Islet precursor cell (in vitro differentiated cells): Measurements from ENCODE around the gene DYNC2I2.
"Not testable (repeated sequence)": the region's sequence is repeated elsewhere in the genome, so short reads cannot be mapped to it uniquely, and the experiment has no call there.

ENCODE experiments used
- DNase-seq: peaks from one replicate; pipeline ENCODE4 v3.0.0-alpha.2; 2018

Gene DYNC2I2

DNA sequence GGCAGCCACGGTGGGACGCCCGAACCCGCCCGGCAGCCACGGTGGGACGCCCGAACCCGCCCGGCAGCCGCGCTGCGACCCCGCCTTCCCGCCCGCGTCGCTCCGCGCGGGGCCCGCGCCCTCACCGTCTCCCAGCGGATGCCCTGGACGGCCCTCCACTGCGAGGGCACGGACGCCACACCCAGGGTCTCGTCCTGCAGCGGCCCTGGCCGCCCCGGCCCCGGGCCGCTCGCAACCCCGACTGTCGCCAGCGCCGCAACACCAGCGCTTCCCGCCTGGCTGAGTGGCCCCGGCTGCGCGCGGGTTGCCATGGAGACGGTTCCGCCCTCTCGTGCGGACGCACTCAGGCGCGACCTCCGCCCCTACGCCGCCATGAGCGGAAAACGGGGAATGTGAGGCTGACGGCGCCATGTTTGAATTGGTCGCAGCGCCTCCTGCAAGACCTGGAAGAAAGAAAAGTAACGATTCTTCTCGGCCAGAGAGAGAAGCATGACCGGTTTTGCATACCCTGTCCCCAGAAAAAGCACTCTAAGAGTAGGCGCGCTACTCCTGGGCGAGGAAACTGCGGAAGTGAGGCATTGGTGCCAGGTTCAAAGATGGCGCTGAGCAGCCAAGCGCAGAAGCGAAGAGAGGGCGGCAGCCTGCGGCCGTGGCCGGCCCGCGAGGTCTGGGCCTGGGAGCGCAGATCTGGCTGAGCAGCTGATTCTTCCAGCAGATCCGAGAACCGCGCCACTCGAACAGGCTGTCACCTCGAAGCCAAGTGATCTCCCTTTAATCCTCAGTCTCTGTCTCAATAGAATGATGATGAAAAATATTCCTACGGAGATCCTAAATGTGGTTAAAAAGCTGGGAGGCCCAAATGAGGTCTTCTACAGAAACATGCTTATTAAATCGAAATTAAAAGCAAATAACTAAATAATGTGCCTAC, at the start of gene DYNC2I2:
Gene DYNC2I2, minus strand, starts transcription at position 432 of the 928 bp plus-strand sequence. Its CDS starts 121 bp downstream, at position 311.
- peak; percentile 96 for DNase-seq

GRCh38 chr9:128706045-128706444, 49.4 kb upstream of the DYNC2I2 start:
- DNase-seq: peak; percentile 34

DNA sequence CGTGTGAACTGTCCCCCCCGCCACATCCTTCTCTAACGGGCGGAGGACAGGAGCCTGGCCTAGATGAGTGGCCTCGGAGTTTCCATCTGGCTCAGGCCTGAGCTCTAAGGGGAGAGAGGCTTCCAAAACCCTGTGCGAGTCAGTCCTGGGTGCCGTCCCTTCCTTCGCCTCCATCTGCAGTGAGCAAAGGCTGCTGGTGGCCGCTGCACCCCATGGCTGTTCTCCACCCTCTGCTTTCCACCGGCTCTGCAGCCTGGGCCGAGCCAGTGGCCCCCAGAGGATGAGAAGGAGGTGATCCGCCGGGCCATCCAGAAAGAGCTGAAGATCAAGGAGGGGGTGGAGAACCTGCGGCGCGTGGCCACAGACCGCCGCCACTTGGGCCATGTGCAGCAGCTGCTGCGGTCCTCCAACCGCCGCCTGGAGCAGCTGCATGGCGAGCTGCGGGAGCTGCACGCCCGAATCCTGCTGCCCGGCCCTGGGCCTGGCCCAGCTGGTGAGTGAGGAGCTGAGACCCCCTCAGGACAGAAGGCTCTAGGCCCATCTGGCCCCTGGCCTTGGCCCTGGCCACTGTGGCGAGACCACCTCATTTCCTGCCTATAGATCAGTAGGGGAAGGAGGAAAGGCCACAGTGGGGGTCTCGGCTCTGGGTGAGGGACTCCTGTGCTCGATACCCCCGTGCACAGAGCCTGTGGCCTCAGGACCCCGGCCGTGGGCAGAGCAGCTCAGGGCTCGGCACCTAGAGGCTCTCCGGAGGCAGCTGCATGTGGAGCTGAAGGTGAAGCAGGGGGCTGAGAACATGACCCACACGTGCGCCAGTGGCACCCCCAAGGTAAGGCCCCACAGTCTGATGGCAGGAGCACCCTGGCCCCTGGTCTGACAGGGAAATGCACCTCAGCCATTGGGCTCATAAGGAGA, 48.7 kb upstream of the DYNC2I2 start:
- DNase-seq: no peak

- DNase-seq: no peak
Measured at GRCh38 chr9:128704356-128704670, 47.7 kb upstream of the DYNC2I2 start.

DNA sequence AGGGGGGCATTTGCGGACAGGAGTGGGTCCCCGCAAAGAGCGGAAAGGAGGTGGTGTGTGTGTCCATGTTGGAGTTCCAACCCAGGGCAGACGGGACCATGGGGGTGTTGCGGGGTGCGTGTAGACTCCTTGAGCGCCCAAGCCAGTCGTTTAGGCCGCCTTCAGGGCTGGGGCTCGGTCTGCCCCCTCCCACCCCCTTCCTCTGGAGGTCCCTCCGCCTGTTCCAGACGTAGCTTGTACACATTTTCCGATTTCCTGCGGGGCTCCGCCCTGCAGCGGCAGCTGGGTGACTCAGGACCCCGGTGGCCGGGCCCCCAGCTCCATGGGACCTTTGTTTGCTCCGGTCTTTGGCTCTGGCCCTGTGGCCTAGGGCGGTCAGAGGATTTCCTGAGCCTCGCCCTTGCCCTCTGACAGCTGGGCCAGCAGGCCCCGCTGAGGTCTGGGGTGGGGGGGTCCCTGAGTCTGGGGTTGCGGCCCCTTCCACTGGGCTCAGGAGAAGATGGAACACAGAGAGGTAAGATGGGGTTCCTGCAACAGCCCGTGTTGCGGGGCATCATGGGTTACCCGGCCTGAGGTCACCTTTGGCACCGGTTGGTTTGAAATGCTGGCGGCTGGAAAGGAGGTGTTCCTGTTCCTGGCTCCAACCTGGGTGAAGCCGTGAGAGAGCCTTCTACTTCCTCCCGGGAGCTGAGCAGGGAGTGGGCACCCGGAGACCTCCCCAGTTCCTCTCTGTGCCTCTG, 47.1 kb upstream of the DYNC2I2 start:
- DNase-seq: no peak

- peak; percentile 68 for DNase-seq
Measured at GRCh38 chr9:128702949-128703615, 46.4 kb upstream of the DYNC2I2 start.

- peak; percentile 94 for DNase-seq
Measured at GRCh38 chr9:128702445-128702948, 45.9 kb upstream of the DYNC2I2 start, which contains the start of gene PKN3. Gene PKN3, plus strand, starts transcription at chr9:128702503. Its CDS starts 413 bp downstream, at chr9:128702916.

- peak; percentile 67 for DNase-seq
Measured at GRCh38 chr9:128701227-128701854, 44.7 kb upstream of the DYNC2I2 start.

DNA sequence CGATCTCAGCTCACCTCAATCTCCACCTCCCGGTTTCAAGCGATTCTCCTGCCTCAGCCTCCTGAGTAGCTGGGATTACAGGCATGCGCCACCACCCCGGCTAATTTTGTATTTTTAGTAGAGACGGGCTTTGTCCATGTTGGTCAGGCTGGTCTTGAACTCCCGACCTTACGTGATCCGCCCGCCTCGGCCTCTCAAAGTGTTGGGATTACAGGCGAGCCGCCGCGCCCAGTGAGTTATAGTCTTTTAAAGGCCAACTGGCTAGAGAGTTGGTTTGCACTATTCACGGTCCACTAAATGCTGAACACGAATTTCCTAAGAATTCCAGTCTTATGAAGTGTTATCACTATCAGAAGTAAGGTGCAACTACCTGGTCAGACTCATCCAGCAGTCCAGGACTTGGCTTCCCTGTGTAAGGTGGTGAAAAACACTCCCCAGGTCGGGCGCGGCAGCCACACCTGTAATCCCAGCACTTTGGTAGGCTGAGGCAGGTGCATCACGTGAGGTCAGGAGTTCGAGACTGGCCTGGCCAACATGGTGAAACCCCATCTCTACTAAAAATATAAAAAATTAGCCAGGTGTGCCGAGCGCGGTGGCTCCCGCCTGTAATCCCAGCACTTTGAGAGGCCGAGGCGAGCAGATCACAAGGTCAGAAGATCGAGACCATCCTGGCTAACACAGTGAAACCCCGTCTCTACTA, 42.6 kb upstream of the DYNC2I2 start:
- not testable (repeated sequence) for DNase-seq

GRCh38 chr9:128696923-128697707, 40.5 kb upstream of the DYNC2I2 start:
- DNase-seq: no peak

- no peak for DNase-seq
Measured at GRCh38 chr9:128694344-128694743, 37.7 kb upstream of the DYNC2I2 start.

GRCh38 chr9:128693738-128694137, 37.1 kb upstream of the DYNC2I2 start:
- not testable (repeated sequence) for DNase-seq

- DNase-seq: no peak
Measured at GRCh38 chr9:128690684-128691034, 34.0 kb upstream of the DYNC2I2 start.

GRCh38 chr9:128689820-128690683, 33.4 kb upstream of the DYNC2I2 start:
- DNase-seq: peak; percentile 61

GRCh38 chr9:128689293-128689774, 32.7 kb upstream of the DYNC2I2 start:
- DNase-seq: no peak

- DNase-seq: peak; percentile 96
Measured at GRCh38 chr9:128688501-128689292, 32.0 kb upstream of the DYNC2I2 start, which contains the start of gene SET. Gene SET, plus strand, starts transcription at chr9:128689222. Its CDS starts 361 bp downstream, at chr9:128689583.

- DNase-seq: no peak
Measured at GRCh38 chr9:128687453-128687852, 30.8 kb upstream of the DYNC2I2 start.
